ENCODE results near the gene TGFA.

Gene TGFA

GRCh38 chr2:70433315-70433714 lies 120.3 kb downstream of the TGFA start:
- no peak overlapping the region for H3K27ac ChIP-seq (replicated peaks; ENCODE audit: low read length)
- H3K23ac ChIP-seq (ENCODE audit: low read depth, low read length, poor library complexity) = no peak overlapping the region
- no peak overlapping the region for H3K14ac ChIP-seq (ENCODE audit: low read length)
- H3K79me1 ChIP-seq (ENCODE audit: low read depth, low read length) = no peaks in the 10 kb centered on the region
- H2AFZ ChIP-seq (ENCODE audit: low read length) = no peak overlapping the region
- H3K4ac ChIP-seq (ENCODE audit: low read length) = no peak overlapping the region
- H3K36me3 ChIP-seq (replicated peaks in 1 of 2; ENCODE audit: control insufficient read depth in 2 of 2, insufficient read depth in 2 of 2, low read length in 2 of 2) = no peaks in the 10 kb centered on the region
- DNase-seq (ENCODE audit: low spot score) = no peak
- H3K4me2 ChIP-seq (ENCODE audit: insufficient read depth, low read length, poor library complexity, severe bottlenecking) = no peak overlapping the region
- H3K27me3 ChIP-seq (ENCODE audit: control insufficient read depth in 3 of 3, insufficient read depth in 3 of 3, low read depth in 1 of 3, low read length in 3 of 3) = peaks cover 0 to 2% (median 0%) of the 10 kb centered on the region in 3 experiments
- no peak overlapping the region for H2AK5ac ChIP-seq (ENCODE audit: low read depth, low read length)
- H3K9ac ChIP-seq (ENCODE audit: low read depth, low read length, poor library complexity) = no peak overlapping the region
- WGBS, 2 donors (ENCODE audit: extremely low coverage in 2 of 2, insufficient read length in 2 of 2, insufficient replicate concordance in 1 of 2) = no CpG with 5 or more reads among the region's 1 CpG
- H3K4me3 ChIP-seq (ENCODE audit: low read length in 2 of 2) = no peak overlapping the region
- no peak overlapping the region for H2BK120ac ChIP-seq (ENCODE audit: low read depth, low read length)
- no peaks in the 10 kb centered on the region for H3K4me1 ChIP-seq (ENCODE audit: control insufficient read depth in 2 of 2, insufficient read depth in 1 of 2, low read depth in 1 of 2, low read length in 2 of 2)
- no peaks in the 10 kb centered on the region for H3K9me3 ChIP-seq (replicated peaks in 1 of 2; ENCODE audit: control insufficient read depth in 2 of 2, insufficient read depth in 1 of 2, low read depth in 1 of 2, low read length in 2 of 2)
- no peak overlapping the region for H4K8ac ChIP-seq (ENCODE audit: low read depth, low read length)
- H2BK12ac ChIP-seq (ENCODE audit: low read length) = no peak overlapping the region
- no peak overlapping the region for H2BK15ac ChIP-seq (ENCODE audit: low read length)
- no peak overlapping the region for H4K91ac ChIP-seq (ENCODE audit: low read depth, low read length, poor library complexity)
- H3K18ac ChIP-seq (ENCODE audit: low read length) = no peak overlapping the region
- no peak overlapping the region for H2BK5ac ChIP-seq (ENCODE audit: low read length)

- Histone ChIP-seq H3K27ac (replicated peaks; ENCODE audit: low read length) (no peak overlapping the region), H3K79me1 (ENCODE audit: low read depth, low read length) (no peaks in the 10 kb centered on the region), H3K9ac (ENCODE audit: low read depth, low read length, poor library complexity) (no peak overlapping the region), H4K91ac (ENCODE audit: low read depth, low read length, poor library complexity) (no peak overlapping the region), H3K18ac (ENCODE audit: low read length) (no peak overlapping the region), H4K8ac (ENCODE audit: low read depth, low read length) (no peak overlapping the region), H3K27me3 (ENCODE audit: control insufficient read depth in 3 of 3, insufficient read depth in 3 of 3, low read depth in 1 of 3, low read length in 3 of 3) (peaks cover 0 to 2% (median 0%) of the 10 kb centered on the region in 3 experiments), H2AFZ (ENCODE audit: low read length) (no peak overlapping the region), H3K4ac (ENCODE audit: low read length) (peak overlapping the region; percentile 53), H3K14ac (ENCODE audit: low read length) (no peak overlapping the region), H2AK5ac (ENCODE audit: low read depth, low read length) (no peak overlapping the region), H3K4me1 (ENCODE audit: control insufficient read depth in 2 of 2, insufficient read depth in 1 of 2, low read depth in 1 of 2, low read length in 2 of 2) (no peaks in the 10 kb centered on the region), H2BK120ac (ENCODE audit: low read depth, low read length) (no peak overlapping the region), H2BK15ac (ENCODE audit: low read length) (no peak overlapping the region), H2BK5ac (ENCODE audit: low read length) (no peak overlapping the region), H3K4me2 (ENCODE audit: insufficient read depth, low read length, poor library complexity, severe bottlenecking) (no peak overlapping the region), H3K23ac (ENCODE audit: low read depth, low read length, poor library complexity) (no peak overlapping the region), H3K9me3 (replicated peaks in 1 of 2; ENCODE audit: control insufficient read depth in 2 of 2, insufficient read depth in 1 of 2, low read depth in 1 of 2, low read length in 2 of 2) (no peaks in the 10 kb centered on the region), H2BK12ac (ENCODE audit: low read length) (no peak overlapping the region), H3K36me3 (replicated peaks in 1 of 2; ENCODE audit: control insufficient read depth in 2 of 2, insufficient read depth in 2 of 2, low read length in 2 of 2) (no peaks in the 10 kb centered on the region), H3K4me3 (ENCODE audit: low read length in 2 of 2) (no peak overlapping the region)
- no CpG with 5 or more reads among the region's 4 CpGs for WGBS, 2 donors (ENCODE audit: extremely low coverage in 2 of 2, insufficient read length in 2 of 2, insufficient replicate concordance in 1 of 2)
- DNase-seq (ENCODE audit: low spot score) = no peak
These were observed 121.8 kb downstream of the TGFA start for GRCh38 chr2:70431716-70432347.

GRCh38 chr2:70426341-70426740 lies 127.3 kb downstream of the TGFA start:
- Histone ChIP-seq H4K8ac (ENCODE audit: low read depth, low read length) (no peak overlapping the region), H3K4me1 (ENCODE audit: control insufficient read depth in 2 of 2, insufficient read depth in 1 of 2, low read depth in 1 of 2, low read length in 2 of 2) (no peaks in the 10 kb centered on the region), H2BK12ac (ENCODE audit: low read length) (no peak overlapping the region), H3K79me1 (ENCODE audit: low read depth, low read length) (no peaks in the 10 kb centered on the region), H4K91ac (ENCODE audit: low read depth, low read length, poor library complexity) (no peak overlapping the region), H3K9me3 (replicated peaks in 1 of 2; ENCODE audit: control insufficient read depth in 2 of 2, insufficient read depth in 1 of 2, low read depth in 1 of 2, low read length in 2 of 2) (no peaks in the 10 kb centered on the region), H2BK5ac (ENCODE audit: low read length) (no peak overlapping the region), H2AK5ac (ENCODE audit: low read depth, low read length) (no peak overlapping the region), H3K23ac (ENCODE audit: low read depth, low read length, poor library complexity) (no peak overlapping the region), H3K27ac (replicated peaks; ENCODE audit: low read length) (no peak overlapping the region), H3K14ac (ENCODE audit: low read length) (no peak overlapping the region), H3K9ac (ENCODE audit: low read depth, low read length, poor library complexity) (no peak overlapping the region), H2AFZ (ENCODE audit: low read length) (no peak overlapping the region), H3K36me3 (replicated peaks in 1 of 2; ENCODE audit: control insufficient read depth in 2 of 2, insufficient read depth in 2 of 2, low read length in 2 of 2) (no peaks in the 10 kb centered on the region), H3K4ac (ENCODE audit: low read length) (no peak overlapping the region), H3K4me3 (ENCODE audit: low read length in 2 of 2) (no peak overlapping the region), H3K27me3 (ENCODE audit: control insufficient read depth in 3 of 3, insufficient read depth in 3 of 3, low read depth in 1 of 3, low read length in 3 of 3) (no peaks in the 10 kb centered on the region), H2BK15ac (ENCODE audit: low read length) (no peak overlapping the region), H2BK120ac (ENCODE audit: low read depth, low read length) (no peak overlapping the region), H3K4me2 (ENCODE audit: insufficient read depth, low read length, poor library complexity, severe bottlenecking) (no peak overlapping the region), H3K18ac (ENCODE audit: low read length) (no peak overlapping the region)
- no CpG with 5 or more reads among the region's 2 CpGs for WGBS, 2 donors (ENCODE audit: extremely low coverage in 2 of 2, insufficient read length in 2 of 2, insufficient replicate concordance in 1 of 2)
- no peak for DNase-seq (ENCODE audit: low spot score)

GRCh38 chr2:70425682-70426301 lies 127.8 kb downstream of the TGFA start:
- Histone ChIP-seq H3K27ac (replicated peaks; ENCODE audit: low read length) (no peak overlapping the region), H2BK5ac (ENCODE audit: low read length) (no peak overlapping the region), H3K4me3 (ENCODE audit: low read length in 2 of 2) (no peak overlapping the region), H2AFZ (ENCODE audit: low read length) (no peak overlapping the region), H4K91ac (ENCODE audit: low read depth, low read length, poor library complexity) (no peak overlapping the region), H3K4me1 (ENCODE audit: control insufficient read depth in 2 of 2, insufficient read depth in 1 of 2, low read depth in 1 of 2, low read length in 2 of 2) (no peaks in the 10 kb centered on the region), H2BK120ac (ENCODE audit: low read depth, low read length) (no peak overlapping the region), H2AK5ac (ENCODE audit: low read depth, low read length) (no peak overlapping the region), H4K8ac (ENCODE audit: low read depth, low read length) (no peak overlapping the region), H3K14ac (ENCODE audit: low read length) (no peak overlapping the region), H2BK12ac (ENCODE audit: low read length) (no peak overlapping the region), H3K23ac (ENCODE audit: low read depth, low read length, poor library complexity) (peak overlapping the region; percentile 61), H3K4ac (ENCODE audit: low read length) (no peak overlapping the region), H2BK15ac (ENCODE audit: low read length) (no peak overlapping the region), H3K27me3 (ENCODE audit: control insufficient read depth in 3 of 3, insufficient read depth in 3 of 3, low read depth in 1 of 3, low read length in 3 of 3) (no peaks in the 10 kb centered on the region), H3K36me3 (replicated peaks in 1 of 2; ENCODE audit: control insufficient read depth in 2 of 2, insufficient read depth in 2 of 2, low read length in 2 of 2) (no peaks in the 10 kb centered on the region), H3K4me2 (ENCODE audit: insufficient read depth, low read length, poor library complexity, severe bottlenecking) (no peak overlapping the region), H3K9ac (ENCODE audit: low read depth, low read length, poor library complexity) (no peak overlapping the region), H3K9me3 (replicated peaks in 1 of 2; ENCODE audit: control insufficient read depth in 2 of 2, insufficient read depth in 1 of 2, low read depth in 1 of 2, low read length in 2 of 2) (no peaks in the 10 kb centered on the region), H3K79me1 (ENCODE audit: low read depth, low read length) (no peaks in the 10 kb centered on the region), H3K18ac (ENCODE audit: low read length) (peak overlapping the region; percentile 55)
- no peak for DNase-seq (ENCODE audit: low spot score)
- WGBS, 2 donors (ENCODE audit: extremely low coverage in 2 of 2, insufficient read length in 2 of 2, insufficient replicate concordance in 1 of 2) = no CpG with 5 or more reads among the region's 7 CpGs
